Transverse colon (tissue), 3 donors: ENCODE measurements around the gene DGAT2L6.

Experiments
- CTCF ChIP-seq, 5 experiments: fragments of 200-600 bp in 3 of 5; fragments of 450-650 bp in 2 of 5; sonication (generic) in 3 of 5; IDR thresholded peaks; 1 replicate in 2 of 5; 2 replicates in 3 of 5; pipeline ENCODE4 v1.5.1; 2016 to 2017; ENCODE audit warnings: antibody characterized with exemption in 5 of 5, inconsistent platforms in 3 of 5, mild to moderate bottlenecking in 2 of 5, moderate library complexity in 1 of 5
- EP300 ChIP-seq: sonication (generic); formaldehyde crosslinking; IDR thresholded peaks from one replicate; pipeline ENCODE4 v1.6.1; 2017; ENCODE audit warnings: antibody characterized with exemption, low read depth
- POLR2A ChIP-seq: fragments of 450-650 bp; IDR thresholded peaks from one replicate; pipeline ENCODE4 v1.6.1; 2016; ENCODE audit warnings: antibody characterized with exemption, mild to moderate bottlenecking, moderate library complexity

DNA sequence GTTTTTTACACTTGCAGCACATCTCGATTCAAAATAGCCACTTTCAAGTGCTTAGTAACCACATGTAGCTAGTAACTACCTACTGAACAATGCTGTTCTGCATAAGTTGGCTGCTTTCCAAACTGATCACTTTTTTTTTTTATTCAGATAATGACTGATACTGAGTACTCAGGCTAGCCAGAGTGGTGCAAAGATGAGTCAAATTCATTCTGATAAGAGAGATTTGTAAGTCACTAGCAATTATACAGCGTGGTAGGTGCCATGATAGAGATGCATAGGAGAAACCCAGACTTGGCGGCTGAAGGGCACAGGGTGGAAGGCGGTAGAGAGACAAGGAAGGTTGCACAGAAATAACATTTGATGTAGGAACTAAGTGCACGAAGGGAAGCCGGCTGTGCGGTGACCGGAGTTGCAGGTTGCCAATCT is 44.4 kb upstream of the DGAT2L6 start:
- no peak for TF ChIP-seq POLR2A
- no peak for TF ChIP-seq CTCF (IDR thresholded peaks at IDR 0.05)
- TF ChIP-seq EP300: no peak
